H9 (cell line): Measurements from ENCODE around the gene MAP1LC3B. TPM values are rescaled to one million over a fixed set of nuclear protein-coding genes. Genes with fewer than 3 reads are reported as not detected.

Experiments used
- DNase-seq: peaks from one replicate; pipeline ENCODE4 v3.0.0-alpha.2; 2017
- H2AFZ ChIP-seq: one replicate; pipeline ENCODE4 v1.6.1; 2013; ENCODE audit warnings: mild to moderate bottlenecking, low read length, control low read depth, moderate library complexity
- H2AK5ac ChIP-seq: 2 replicates; pipeline ENCODE4 v1.6.1; 2013; ENCODE audit warnings: low read length, control low read depth, mixed read lengths; ENCODE audit not compliant: insufficient read length
- H2BK120ac ChIP-seq: one replicate; pipeline ENCODE4 v1.6.1; 2013; ENCODE audit warnings: low read depth, mild to moderate bottlenecking, low read length, control low read depth, inconsistent platforms; ENCODE audit not compliant: poor library complexity, severe bottlenecking
- H2BK12ac ChIP-seq: 2 replicates; pipeline ENCODE4 v1.6.1; 2013; ENCODE audit warnings: low read length, control low read depth, mixed read lengths, low read depth; ENCODE audit not compliant: insufficient read length
- H2BK15ac ChIP-seq: 2 replicates; pipeline ENCODE4 v1.6.1; 2013; ENCODE audit warnings: low read depth, low read length, control low read depth
- H2BK20ac ChIP-seq: one replicate; pipeline ENCODE4 v1.6.1; 2013; ENCODE audit warnings: low read depth, mild to moderate bottlenecking, low read length, control low read depth, inconsistent platforms; ENCODE audit not compliant: poor library complexity, severe bottlenecking
- H2BK5ac ChIP-seq: 2 replicates; pipeline ENCODE4 v1.6.1; 2013; ENCODE audit warnings: low read length, control low read depth, mixed read lengths; ENCODE audit not compliant: insufficient read length
- H3K14ac ChIP-seq: 2 replicates; pipeline ENCODE4 v1.6.1; 2013; ENCODE audit warnings: low read length, control low read depth; ENCODE audit not compliant: insufficient read depth
- H3K18ac ChIP-seq: 2 replicates; pipeline ENCODE4 v1.6.1; 2013; ENCODE audit warnings: low read depth, mild to moderate bottlenecking, mixed read lengths, low read length, control low read depth; ENCODE audit not compliant: insufficient read length
- H3K23ac ChIP-seq: 2 replicates; pipeline ENCODE4 v1.6.1; 2013; ENCODE audit warnings: low read length, control low read depth, mixed read lengths, low read depth; ENCODE audit not compliant: insufficient read length
- H3K23me2 ChIP-seq: 2 replicates; pipeline ENCODE4 v1.6.1; 2013; ENCODE audit warnings: low read depth, mild to moderate bottlenecking, mixed read lengths, low read length, control low read depth; ENCODE audit not compliant: insufficient read length, poor library complexity, severe bottlenecking
- H3K27ac ChIP-seq: 2 replicates; pipeline ENCODE4 v1.5.1; 2013; ENCODE audit warnings: low read length, control low read depth, mixed read lengths, low read depth; ENCODE audit not compliant: insufficient read length
- H3K27me3 ChIP-seq: 2 replicates; pipeline ENCODE4 v1.6.1; 2013; ENCODE audit warnings: low read length, control low read depth, inconsistent platforms; ENCODE audit not compliant: insufficient read depth
- H3K4ac ChIP-seq: 2 replicates; pipeline ENCODE4 v1.6.1; 2013; ENCODE audit warnings: low read depth, mild to moderate bottlenecking, control low read depth, inconsistent platforms, low read length, moderate library complexity
- H3K4me1 ChIP-seq: 2 replicates; pipeline ENCODE4 v1.6.1; 2013; ENCODE audit warnings: low read length, control low read depth, inconsistent platforms; ENCODE audit not compliant: insufficient read depth
- H3K4me2 ChIP-seq: 2 replicates; pipeline ENCODE4 v1.6.1; 2013; ENCODE audit warnings: low read length, control low read depth, mixed read lengths; ENCODE audit not compliant: insufficient read length, insufficient read depth
- H3K56ac ChIP-seq: 2 replicates; pipeline ENCODE4 v1.6.1; 2013; ENCODE audit warnings: low read depth, mild to moderate bottlenecking, mixed read lengths, low read length, control low read depth; ENCODE audit not compliant: insufficient read length
- H3K79me1 ChIP-seq: 2 replicates; pipeline ENCODE4 v1.6.1; 2013; ENCODE audit warnings: low read depth, mild to moderate bottlenecking, moderate library complexity, low read length, control low read depth, inconsistent platforms; ENCODE audit not compliant: insufficient read depth, poor library complexity, severe bottlenecking
- H3K79me2 ChIP-seq: 2 replicates; pipeline ENCODE4 v1.6.1; 2013; ENCODE audit warnings: low read length, control low read depth, inconsistent platforms; ENCODE audit not compliant: insufficient read depth
- H3K9ac ChIP-seq: 2 replicates; pipeline ENCODE4 v1.6.1; 2013; ENCODE audit warnings: low read length, control low read depth, mixed read lengths; ENCODE audit not compliant: insufficient read length; ENCODE audit errors: extremely low read depth
- H3K9me3 ChIP-seq: one replicate; pipeline ENCODE4 v1.6.1; 2013; ENCODE audit warnings: low read depth, low read length, inconsistent platforms; ENCODE audit not compliant: control insufficient read depth
- H3T11ph ChIP-seq: one replicate; pipeline ENCODE4 v1.6.1; 2013; ENCODE audit warnings: mild to moderate bottlenecking, low read length, control low read depth, inconsistent platforms
- H4K20me1 ChIP-seq: one replicate; pipeline ENCODE4 v1.6.1; 2013; ENCODE audit not compliant: control insufficient read depth, insufficient read length, insufficient read depth
- H4K5ac ChIP-seq: 2 replicates; pipeline ENCODE4 v1.6.1; 2013; ENCODE audit warnings: low read depth, mild to moderate bottlenecking, mixed read lengths, low read length, control low read depth; ENCODE audit not compliant: insufficient read length
- H4K8ac ChIP-seq: replicated peaks from 2 replicates; pipeline ENCODE4 v1.6.1; 2013; ENCODE audit warnings: low read length, control low read depth, mixed read lengths, low read depth; ENCODE audit not compliant: insufficient read length
- H4K91ac ChIP-seq: 2 replicates; pipeline ENCODE4 v1.6.1; 2013; ENCODE audit warnings: low read depth, mild to moderate bottlenecking, moderate library complexity, mixed read lengths, low read length, control low read depth; ENCODE audit not compliant: insufficient read length
- H3K27ac Mint-ChIP-seq, 3 experiments: 2 replicates in 2 of 3; 3 replicates in 1 of 3; pipeline ENCODE4 v1.8.0; 2020 to 2021; ENCODE audit warnings: mixed read lengths in 3 of 3, mild to moderate bottlenecking in 1 of 3, moderate library complexity in 1 of 3
- H3K27me3 Mint-ChIP-seq: 2 replicates; pipeline ENCODE4 v1.8.0; 2021; ENCODE audit warnings: low read depth, mild to moderate bottlenecking, moderate library complexity, mixed read lengths
- H3K36me3 Mint-ChIP-seq, 3 experiments: 2 replicates in 2 of 3; 3 replicates in 1 of 3; pipeline ENCODE4 v1.8.0; 2020 to 2021; ENCODE audit warnings: low read depth in 3 of 3, mixed read lengths in 3 of 3; ENCODE audit not compliant: insufficient read depth in 1 of 3
- H3K4me1 Mint-ChIP-seq, 2 experiments: 2 replicates each; pipeline ENCODE4 v1.8.0; 2020; ENCODE audit warnings: mixed read lengths in 2 of 2
- H3K4me3 Mint-ChIP-seq, 2 experiments: 2 replicates in 1 of 2; 3 replicates in 1 of 2; pipeline ENCODE4 v1.8.0; 2020 to 2021; ENCODE audit warnings: mild to moderate bottlenecking in 2 of 2, mixed read lengths in 2 of 2, moderate library complexity in 1 of 2
- H3K9me3 Mint-ChIP-seq, 2 experiments: 2 replicates in 1 of 2; 3 replicates in 1 of 2; pipeline ENCODE4 v1.8.0; 2020; ENCODE audit warnings: mild to moderate bottlenecking in 2 of 2, mixed read lengths in 2 of 2, moderate library complexity in 1 of 2
- CTCF ChIP-seq: fragments of 200-600 bp; sonication (generic); conservative IDR thresholded peaks from 3 replicates; pipeline ENCODE4 v1.8.0; 2021; ENCODE audit warnings: antibody characterized with exemption, mild to moderate bottlenecking
- WGBS: extraction: QIAGEN DNeasy Blood & Tissue Kit; methylation state at CpG from one replicate; pipeline ENCODE4 v1.1.7; 2013; ENCODE audit warnings: missing lambda C conversion rate, low lambda C conversion rate, mixed read lengths; ENCODE audit not compliant: insufficient read length; ENCODE audit errors: extremely low coverage; 5-methylcytosine and 5-hydroxymethylcytosine counted together
- total RNA-seq: library from RNA; stranded (reverse); gene quantifications from 2 replicates; pipeline ENCODE4 v1.2.1, GENCODE V29; 2021

MAP1LC3B gene
- total RNA-seq, 1 experiment from 2014 or later = 47.1 TPM

- Mint-ChIP-seq H3K4me3 (no peak overlapping the region), H3K36me3 (peaks cover 26 to 66% (median 64%) of the 10 kb centered on the region in 3 experiments), H3K27ac (peak overlapping the region in 1 of 3 experiments; percentile 36; a peak in 1 of 7 replicates), H3K9me3 (no peaks in the 10 kb centered on the region; a peak in 1 of 5 replicates), H3K4me1 (peaks cover 11 to 16% of the 10 kb centered on the region in 2 experiments), H3K27me3 (no peaks in the 10 kb centered on the region)
- Histone ChIP-seq H2BK5ac (no peak overlapping the region), H3K27me3 (no peaks in the 10 kb centered on the region), H2AFZ (no peak overlapping the region), H4K5ac (no peak overlapping the region), H2AK5ac (no peak overlapping the region), H2BK20ac (no peak overlapping the region), H3K4me2 (no peak overlapping the region), H3K9me3 (no peaks in the 10 kb centered on the region), H3K56ac (no peak overlapping the region), H3K79me1 (no peaks in the 10 kb centered on the region), H3K27ac (no peak overlapping the region), H2BK120ac (no peak overlapping the region), H3T11ph (no peak overlapping the region), H3K9ac (no peak overlapping the region), H4K20me1 (peaks cover 2% of the 10 kb centered on the region), H4K8ac (no peak overlapping the region), H3K4ac (no peak overlapping the region), H3K18ac (no peak overlapping the region), H4K91ac (no peak overlapping the region), H3K14ac (no peak overlapping the region), H3K23me2 (no peaks in the 10 kb centered on the region), H2BK15ac (no peak overlapping the region), H3K23ac (no peak overlapping the region), H3K4me1 (no peaks in the 10 kb centered on the region), H2BK12ac (no peak overlapping the region), H3K79me2 (no peaks in the 10 kb centered on the region)
- TF ChIP-seq CTCF = no peak
- no peak for DNase-seq
- WGBS = no CpG with 5 or more reads among the region's 18 CpGs
These were observed 26.1 kb downstream of the MAP1LC3B start for GRCh38 chr16:87418216-87418615.
